Measurements from ENCODE around the gene GNA15.
"Not testable (repeated sequence)": the region's sequence is repeated elsewhere in the genome, so short reads cannot be mapped to it uniquely, and the experiment has no call there.

Gene GNA15, protein sequence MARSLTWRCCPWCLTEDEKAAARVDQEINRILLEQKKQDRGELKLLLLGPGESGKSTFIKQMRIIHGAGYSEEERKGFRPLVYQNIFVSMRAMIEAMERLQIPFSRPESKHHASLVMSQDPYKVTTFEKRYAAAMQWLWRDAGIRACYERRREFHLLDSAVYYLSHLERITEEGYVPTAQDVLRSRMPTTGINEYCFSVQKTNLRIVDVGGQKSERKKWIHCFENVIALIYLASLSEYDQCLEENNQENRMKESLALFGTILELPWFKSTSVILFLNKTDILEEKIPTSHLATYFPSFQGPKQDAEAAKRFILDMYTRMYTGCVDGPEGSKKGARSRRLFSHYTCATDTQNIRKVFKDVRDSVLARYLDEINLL

DNA sequence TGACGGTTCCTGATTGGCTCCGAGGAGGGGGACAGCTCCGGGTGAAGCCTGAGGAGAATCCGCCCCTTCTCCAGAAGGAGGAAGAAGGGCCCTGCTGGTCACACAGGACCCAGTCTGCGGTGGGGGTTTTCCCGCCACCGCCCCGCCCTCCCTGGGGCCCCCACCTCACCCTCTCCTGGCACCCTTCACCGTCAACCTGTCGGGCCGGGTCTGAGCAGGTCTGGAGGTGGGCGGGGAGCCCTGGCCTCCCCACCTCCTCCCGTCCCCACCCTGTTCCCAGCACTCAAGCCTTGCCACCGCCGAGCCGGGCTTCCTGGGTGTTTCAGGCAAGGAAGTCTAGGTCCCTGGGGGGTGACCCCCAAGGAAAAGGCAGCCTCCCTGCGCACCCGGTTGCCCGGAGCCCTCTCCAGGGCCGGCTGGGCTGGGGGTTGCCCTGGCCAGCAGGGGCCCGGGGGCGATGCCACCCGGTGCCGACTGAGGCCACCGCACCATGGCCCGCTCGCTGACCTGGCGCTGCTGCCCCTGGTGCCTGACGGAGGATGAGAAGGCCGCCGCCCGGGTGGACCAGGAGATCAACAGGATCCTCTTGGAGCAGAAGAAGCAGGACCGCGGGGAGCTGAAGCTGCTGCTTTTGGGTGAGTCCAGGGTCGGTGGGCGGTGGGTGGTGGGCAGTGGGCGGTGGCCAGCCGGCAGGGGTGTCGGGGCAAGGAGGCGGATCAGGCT is at the start of gene GNA15:
TSS of gene GNA15 (plus strand) at position 73 of the 723 bp plus-strand sequence. CDS start at position 491, 418 bp downstream.
- DNase-seq (ENCODE audit: low read depth in 1 of 2, low spot score in 1 of 2): peak in 1 of 2 donors; percentile 21

DNA sequence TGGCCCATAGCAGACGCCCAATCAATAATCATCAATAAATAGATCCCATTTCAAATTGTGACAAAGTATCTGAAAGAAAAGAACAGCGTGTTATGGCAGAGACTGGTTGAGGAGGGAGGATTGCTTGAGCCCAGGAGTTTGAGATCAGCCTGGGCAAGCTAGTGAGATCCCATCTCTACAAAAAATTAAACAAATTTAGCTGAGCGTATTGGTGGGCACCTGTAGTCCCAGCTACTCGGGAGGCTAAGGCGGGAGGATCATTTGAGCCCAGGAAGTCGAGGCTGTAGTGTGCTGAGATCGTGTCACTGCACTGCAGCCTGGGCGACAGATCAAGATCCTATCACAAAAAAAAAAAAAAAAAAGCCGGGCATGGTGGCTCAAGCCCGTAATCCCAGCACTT is 48.1 kb upstream of the GNA15 start:
- no peak for DNase-seq (ENCODE audit: low read depth in 1 of 2, low spot score in 1 of 2)

DNA sequence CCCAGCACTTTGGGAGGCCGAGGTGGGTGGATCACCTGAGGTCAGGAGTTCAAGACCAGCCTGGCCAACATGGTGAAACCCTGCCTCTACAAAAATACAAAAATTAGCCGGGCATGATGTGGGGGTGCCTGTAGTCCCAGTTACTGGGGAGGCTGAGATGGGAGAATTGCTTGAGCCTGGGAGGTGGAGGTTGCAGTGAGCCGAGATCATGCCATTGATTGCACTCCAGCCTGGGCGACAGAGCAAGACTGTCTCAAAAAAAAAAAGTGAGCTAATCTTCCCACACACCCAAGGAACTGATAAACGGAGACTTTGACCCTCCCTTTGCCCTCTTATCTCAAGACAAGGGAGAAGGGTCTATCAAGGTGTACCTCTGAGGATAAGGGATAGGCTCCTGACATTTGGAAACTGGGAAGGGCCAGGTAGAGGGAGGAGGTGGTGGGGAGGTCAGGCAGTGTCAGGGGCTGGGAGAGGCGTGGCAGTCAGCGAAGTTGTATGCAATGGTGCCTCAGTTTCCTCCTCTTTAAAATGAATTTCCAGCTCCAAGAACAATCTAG is 46.5 kb upstream of the GNA15 start:
- DNase-seq (ENCODE audit: low read depth in 1 of 2, low spot score in 1 of 2): not testable (repeated sequence)

DNA sequence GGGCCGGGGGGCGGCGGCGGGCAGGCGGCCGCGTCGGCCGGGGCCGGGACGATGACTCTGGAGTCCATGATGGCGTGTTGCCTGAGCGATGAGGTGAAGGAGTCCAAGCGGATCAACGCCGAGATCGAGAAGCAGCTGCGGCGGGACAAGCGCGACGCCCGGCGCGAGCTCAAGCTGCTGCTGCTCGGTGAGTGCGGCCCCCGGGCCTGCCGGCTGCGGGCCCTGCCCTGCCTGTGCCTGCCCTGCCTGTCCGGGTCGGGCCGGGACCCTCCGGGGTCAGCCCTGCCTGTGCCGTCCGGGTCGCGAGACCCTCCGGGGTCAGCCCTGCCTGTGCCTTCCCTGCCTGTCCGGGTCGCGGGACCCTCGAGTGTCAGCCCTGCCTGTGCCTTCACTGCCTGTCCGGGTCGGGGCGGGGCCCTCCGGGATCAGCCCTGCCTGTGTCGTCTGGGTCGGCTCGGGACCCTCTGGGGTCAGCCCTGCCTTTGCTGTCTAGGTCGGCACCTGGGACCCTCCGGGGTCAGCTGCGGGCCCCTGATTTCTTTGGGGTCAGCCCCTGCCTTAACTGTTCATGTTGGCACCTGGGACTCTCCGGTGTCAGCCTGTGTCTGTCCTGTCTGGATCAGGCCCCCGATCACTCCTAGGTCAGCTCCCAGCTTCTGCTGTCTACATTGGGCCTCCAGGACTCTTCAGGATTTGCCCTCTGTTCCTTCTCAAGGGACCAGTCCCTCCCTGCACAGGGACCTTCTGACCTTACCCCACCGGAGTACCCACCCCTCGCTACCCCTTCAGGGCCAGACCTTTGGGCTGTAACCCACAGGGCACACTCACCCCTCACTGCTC is 41.0 kb upstream of the GNA15 start:
- DNase-seq (ENCODE audit: low read depth in 1 of 2, low spot score in 1 of 2): no peak

DNA sequence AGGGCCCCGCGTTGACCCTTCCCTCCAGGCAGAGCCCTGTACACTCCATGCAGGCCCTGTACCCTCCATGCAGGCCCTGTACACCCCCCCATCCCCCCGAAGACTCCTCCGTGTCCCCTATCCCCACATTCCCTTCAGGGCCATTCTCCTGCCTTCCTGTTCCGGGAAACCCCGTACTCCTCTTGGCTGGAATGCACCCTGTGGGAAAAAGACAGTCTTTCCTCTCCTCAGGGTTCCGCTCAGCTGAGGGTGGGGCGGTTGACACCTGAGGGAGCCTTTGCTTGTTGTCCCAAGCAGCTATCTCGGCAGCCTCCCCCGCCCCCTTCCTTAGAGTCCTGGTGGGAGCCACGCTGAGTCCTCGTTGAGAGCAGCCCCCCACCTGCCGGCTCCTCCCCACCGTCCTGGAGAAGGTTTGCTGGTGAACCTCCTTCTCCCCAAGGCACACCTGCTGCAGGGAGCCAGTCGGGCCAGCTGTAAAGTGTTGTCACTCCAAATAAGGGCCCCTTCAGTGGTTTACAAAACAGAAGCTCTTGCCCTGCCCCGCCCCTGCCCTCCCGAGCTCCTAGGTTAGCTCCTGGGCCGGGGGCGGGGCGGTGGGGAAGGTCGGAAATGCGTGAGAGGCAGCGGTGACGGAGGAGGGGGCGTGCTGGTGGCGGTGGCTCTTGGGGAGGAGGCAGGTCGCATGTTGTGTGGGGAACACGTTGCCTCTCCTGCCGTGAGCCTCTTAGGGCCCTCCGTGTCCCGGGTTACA is 40.2 kb upstream of the GNA15 start:
- DNase-seq (ENCODE audit: low read depth in 1 of 2, low spot score in 1 of 2): no peak

DNA sequence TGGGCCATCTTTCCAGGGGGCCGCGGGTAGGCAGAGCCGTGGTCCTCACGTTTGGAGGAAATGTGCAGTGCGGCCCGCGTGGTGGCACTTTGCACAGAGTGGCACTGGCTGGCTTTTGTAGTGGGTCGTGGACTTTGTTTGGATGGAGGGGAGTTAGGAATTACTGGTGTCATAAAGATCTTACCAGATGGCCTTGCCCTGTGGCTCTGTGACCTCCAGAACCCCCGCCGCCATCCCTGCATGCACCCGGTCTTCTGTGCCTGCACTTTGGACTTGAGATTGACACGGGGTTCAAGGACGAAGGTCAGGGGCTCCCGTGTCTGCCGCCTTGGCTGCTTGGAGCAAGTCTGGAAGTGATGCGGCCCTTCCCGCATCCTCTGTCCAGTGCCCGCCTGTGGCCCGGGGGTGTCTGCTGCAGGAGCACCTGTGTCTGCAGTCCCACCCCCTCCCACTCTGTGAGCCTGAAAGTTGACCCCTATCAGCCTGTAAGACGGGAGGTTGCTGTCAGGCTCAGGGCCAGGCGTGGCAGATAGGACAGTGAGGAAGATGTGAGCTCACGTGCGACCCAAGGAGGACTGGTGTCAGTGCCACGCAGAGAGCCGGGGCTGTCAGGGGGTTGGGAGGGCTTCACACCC is 39.4 kb upstream of the GNA15 start:
- DNase-seq (ENCODE audit: low read depth in 1 of 2, low spot score in 1 of 2): no peak

DNA sequence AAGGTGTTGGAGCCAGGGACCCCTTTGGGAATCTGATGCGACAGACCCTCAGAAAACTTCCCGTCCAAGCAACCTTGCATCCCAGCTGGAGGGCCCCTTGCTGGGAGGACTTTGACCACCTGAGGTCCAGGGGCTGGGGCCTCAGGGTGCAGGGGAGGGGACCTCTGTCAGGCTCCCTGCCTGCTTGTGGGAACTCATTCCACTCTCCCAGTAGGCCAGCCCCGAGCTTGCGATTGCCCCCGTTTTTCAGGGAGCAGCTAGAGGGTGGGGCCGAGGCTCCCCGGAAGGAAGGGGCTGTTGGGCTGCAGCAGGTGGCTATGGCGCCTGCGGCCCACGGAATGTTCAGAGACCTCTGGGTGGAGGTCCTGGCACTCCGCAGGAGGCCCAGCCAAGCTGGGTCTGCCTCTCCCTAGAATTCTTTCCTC is 38.9 kb upstream of the GNA15 start:
- DNase-seq (ENCODE audit: low read depth in 1 of 2, low spot score in 1 of 2): no peak

DNA sequence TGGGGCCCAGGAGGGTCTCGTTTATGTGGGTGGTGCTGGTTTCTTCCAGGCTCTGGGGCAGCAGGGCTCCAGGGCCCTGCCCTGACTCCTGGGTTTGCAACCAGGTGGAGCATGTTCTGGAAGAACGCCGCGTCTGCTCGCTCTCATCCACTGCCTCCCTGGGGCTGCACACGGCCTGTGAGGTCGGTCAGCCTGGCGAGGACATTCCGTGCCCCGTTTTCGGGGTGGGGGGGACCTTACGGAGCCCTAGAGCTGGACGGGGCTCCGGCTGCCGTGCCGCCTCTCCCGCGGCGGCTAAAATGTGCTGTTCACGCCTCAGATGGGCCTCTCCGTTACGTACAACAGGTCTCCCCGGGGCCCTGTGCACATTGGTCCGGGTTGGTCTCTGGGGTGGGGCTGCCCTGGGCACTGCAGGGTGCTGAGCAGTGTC is 38.4 kb upstream of the GNA15 start:
- DNase-seq (ENCODE audit: low read depth in 1 of 2, low spot score in 1 of 2): no peak

DNA sequence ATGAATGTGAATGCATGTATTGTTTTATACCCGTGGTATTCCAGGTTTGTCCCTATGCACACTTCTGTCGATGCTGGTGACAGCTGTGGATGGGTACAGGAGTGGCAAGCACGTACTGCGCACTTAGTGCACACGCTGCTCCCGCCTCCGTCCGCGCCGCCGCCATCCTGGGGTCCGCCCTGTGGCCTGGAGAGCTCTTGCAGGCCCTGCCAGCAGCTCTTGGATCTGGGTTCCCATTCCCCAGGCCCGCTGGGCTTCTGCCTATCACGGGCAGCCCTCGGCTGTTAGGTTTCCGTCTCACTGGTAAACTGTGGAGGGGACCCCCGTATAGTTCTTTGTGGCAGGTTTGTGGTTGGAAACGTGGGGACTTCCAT is 37.7 kb upstream of the GNA15 start:
- no peak for DNase-seq (ENCODE audit: low read depth in 1 of 2, low spot score in 1 of 2)

DNA sequence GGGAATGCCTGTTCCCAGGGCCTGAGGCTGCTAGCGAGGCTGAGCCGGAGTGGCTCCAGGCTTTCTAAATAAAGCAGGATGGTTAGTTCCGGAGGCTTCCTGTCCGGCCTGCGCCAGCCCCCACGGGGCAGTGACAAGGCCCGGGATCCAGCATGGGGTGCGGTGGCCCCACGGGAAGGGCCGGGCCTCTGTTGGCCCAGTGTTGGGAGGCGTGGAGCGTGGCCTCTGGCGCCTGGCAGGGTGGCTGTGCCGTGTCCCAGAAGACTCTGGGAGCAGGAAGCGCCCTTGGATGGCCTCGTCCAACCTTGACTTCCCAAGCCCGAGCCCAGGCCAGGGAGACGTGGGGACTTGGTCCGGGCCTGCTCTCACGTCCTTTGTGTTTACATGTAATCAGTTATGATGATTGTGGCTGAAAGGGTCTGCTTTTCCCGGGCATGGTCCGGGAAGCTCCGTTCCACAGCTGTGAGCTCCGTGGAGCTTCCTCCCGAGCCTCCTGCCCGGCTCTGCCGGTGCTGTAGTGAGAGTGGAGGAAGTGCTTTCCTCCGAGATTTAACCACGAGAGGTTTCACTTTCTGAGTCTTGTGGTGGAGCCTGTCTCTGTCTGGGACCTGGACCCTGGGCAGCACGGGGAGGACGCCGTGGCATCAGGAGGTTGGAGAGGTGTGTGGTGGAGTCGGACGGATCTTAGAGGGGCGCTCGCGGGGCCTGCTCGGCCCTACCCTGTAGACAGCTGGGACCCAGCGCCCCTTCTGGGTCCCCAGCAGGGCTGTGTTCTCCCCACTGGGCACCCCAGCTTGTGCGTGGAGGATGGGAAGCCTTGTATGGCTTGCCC is 37.1 kb upstream of the GNA15 start:
- DNase-seq (ENCODE audit: low read depth in 1 of 2, low spot score in 1 of 2): no peak

DNA sequence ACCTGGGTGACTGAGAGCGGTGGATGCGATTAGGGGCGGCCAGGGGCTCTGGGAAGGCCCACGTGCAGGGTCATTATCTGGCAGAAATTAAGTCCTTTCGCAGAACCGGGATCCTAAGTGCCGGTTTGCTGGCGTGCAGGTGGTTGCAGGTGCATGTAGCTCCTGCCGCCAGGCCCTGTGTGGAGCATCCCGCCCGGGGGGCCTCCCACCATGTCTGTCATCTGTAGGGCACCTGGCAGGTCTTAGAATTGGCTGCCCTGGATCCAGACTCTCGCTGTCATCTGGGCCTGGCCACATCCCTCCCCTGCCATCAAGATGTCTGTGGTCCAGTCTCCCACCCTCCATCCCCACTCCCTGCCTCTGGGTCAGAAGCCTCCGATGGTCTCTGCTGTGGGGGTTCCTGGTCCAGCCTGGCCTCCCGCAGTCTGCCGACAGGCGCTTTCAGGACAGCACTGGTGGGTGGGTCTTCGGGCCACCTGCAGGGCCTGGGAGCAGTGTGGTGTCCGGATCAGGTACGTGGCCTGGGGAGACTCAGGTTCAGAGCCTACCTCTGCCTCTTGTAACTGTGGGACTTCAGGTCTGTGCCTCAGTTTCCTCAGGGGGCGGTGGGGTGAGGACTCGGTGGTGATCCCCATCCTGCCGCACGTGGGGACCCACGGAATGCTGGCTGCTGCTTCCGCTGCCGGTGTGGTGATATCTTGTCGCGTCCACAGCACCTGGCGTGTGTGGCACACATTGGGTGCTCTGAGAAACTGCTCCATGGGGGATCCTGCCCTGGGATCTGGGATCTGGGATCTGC is 36.3 kb upstream of the GNA15 start:
- no peak for DNase-seq (ENCODE audit: low read depth in 1 of 2, low spot score in 1 of 2)

DNA sequence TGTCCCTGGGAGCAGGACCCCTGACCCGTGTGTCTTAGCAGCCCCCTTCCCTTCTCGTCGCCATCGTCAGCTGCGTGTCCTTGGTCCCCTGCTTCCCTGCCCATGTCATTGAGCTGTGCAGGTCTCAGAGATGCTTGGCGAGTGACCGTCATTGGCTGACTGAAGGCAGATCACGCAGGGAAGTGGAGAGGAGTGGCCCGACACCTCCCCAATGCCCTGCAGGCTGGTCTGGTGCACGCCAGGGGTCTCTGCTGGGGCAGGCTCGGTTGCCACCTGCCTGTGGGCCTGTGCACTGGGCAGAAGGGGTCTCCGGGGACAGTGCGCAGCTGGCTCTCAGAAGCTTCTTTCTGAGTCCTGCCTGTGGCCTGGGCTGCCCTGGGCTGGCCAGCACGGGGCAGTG is 35.5 kb upstream of the GNA15 start:
- no peak for DNase-seq (ENCODE audit: low read depth in 1 of 2, low spot score in 1 of 2)

DNA sequence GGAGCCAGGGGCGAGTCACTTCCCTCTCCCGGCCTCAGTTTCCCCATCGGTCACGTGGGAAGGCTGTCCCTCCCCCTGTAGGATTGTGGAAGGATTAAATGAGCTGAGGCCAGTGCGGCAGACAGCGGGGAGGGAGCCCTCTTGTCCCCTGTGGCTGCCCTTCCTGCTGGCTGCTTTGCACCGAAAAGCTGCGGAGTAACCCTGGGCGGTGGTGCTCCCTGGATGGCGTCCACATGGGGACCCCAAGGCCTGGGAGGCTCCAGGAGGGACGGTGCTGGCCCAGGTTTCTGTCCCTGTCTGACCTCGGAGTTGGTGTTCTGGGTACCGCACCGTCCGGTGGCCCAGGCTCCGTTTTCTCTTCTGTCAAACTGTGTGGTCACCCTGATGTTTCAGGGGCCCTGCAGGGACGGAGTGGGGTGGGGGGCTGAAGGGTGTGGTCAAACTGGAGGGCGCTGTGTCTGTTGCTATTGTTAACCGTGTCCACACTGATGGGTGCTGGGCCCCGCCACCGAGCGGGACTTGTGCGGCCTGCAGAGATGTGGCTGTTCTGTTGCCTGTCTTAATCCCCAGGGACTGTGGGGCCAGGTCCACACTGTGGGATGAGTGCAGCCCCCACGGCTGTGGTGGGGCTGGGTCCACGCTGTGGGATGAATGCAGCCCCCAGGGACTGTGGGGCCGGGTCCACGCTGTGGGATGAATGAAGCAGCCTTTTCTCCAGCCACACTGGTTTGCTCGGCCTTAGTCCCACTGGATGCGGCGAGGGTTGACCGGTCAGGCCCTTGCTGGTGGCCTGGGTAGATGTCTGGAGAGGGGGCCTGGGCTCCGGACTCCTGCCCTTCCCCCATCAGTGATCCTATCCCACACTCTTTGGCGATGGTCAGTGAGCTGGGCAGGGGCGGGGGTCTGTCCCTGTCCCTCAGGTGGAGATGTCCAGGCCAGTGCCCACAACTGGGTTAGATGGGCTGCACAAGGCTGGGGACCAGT is 34.8 kb upstream of the GNA15 start:
- DNase-seq (ENCODE audit: low read depth in 1 of 2, low spot score in 1 of 2): no peak

DNA sequence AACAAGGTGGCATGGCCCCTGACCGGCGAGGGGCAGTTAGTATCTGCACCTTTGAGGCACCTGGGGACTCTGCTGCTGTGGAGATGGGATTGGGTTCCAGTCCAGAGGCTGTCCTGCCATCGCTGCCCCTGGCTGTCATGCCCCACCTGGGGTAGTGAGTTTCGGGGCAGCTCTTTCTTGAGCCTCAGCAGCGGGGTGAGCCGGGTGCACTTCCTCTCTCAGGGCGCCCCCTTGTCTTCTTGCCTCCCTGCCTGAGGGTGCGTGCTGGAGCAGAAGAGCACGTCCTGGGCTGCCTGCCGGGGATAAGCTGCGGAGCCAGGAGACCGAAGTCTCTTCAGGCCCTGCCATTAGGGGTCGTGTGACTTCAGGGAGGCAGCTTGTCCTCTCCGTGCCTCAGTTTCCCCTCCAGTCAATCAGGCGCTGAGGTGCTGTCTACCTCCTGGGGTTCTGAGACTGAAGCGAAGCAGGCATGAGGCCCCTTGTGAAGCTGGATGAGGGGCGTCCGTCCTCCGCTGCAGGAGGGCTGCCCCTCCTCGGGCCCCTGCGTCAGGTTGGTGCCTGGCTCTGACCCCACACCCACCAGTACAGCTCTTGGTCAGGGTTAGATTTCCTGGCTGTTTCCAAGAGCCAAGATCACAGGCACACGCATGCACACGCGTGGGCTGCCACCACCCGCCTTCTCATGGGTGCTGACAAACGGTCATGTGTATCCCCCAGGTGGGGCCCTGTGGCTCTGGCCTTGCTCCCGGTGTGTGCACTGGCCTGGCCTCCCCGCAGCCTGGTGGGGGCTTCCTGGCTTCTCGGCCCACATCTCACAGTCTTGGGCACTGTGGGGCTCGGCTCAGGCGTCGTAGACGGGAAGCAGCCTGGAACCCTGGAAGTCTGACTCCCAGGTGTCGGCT is 33.3 kb upstream of the GNA15 start:
- DNase-seq (ENCODE audit: low read depth in 1 of 2, low spot score in 1 of 2): no peak

DNA sequence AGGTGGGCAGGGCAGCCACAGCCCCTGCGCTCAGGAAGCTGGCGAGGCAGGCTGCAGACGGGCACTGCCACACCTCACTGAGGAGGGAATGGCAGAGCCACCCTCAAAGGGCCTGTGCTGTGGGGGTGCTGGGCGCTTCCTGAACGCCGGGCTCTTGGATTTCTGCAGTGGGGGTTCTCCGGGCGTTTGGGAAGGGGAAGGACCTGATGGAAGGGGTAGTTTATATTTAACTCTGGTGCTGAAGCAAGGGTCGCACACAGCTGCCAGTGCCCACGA is 31.2 kb upstream of the GNA15 start:
- no peak for DNase-seq (ENCODE audit: low read depth in 1 of 2, low spot score in 1 of 2)

DNA sequence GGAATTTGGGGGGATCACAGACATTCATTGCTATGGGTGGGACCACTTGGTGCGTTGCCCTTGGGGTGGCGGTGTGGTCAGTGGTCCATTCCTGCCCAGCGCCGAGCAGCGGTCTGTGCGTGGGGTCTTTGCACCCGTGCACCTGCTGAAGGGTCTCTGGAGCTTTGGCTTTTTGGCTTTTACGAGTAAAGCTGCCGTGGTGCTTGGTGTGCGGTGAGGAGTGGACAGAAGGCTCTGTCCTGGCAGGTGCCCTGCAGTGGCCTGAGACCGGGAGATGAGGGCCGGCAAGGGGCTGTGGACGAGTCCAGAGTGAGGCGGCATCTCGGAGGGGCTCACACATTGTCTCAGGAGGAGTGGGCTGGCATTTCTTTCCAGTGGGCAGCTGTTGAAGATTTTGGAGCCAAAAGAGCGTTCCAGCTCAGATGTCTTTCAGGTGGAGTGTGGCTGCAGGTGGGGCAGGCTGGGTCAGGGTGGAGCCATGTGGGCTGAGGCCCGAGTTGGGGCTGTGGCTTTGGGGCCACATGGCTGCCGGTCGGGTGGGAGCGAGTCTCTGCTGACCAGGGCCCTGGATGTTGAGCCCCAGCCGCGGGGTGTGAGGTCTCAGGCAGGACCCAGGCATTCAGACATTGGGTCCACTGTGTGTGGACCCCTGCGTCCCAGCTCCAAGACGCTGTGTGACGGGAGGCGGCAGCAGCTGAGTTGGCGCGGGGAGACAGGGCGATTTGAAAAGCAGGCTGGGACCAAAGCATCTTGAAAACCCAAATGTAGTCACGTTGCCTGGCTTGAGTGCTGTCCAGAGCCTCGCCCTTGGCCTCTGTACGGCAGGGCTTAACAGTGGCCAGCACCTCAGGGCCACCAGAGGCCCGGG is 30.0 kb upstream of the GNA15 start:
- no peak for DNase-seq (ENCODE audit: low read depth in 1 of 2, low spot score in 1 of 2)
